Stomach (tissue), 9 donors: Measurements from ENCODE around the gene UBE2Z. TPM values are rescaled to one million over a fixed set of nuclear protein-coding genes. Genes with fewer than 3 reads are reported as not detected.

Experiments used
- DNase-seq, 2 donors: peaks; one replicate each; pipeline versions ENCODE4 v3.0.0 to v3.0.0-alpha.2; 2013 to 2019
- H3K27ac ChIP-seq, 5 donors: fragments of 200-600 bp in 4 of 5; sonication (generic) in 4 of 5; one replicate each; pipeline ENCODE4 v1.5.1; 2013 to 2019; ENCODE audit warnings: mild to moderate bottlenecking in 1 of 5, moderate library complexity in 1 of 5
- H3K27me3 ChIP-seq, 3 donors: fragments of 200-600 bp; sonication (generic); one replicate each; pipeline ENCODE4 v1.5.1; 2017 to 2019; ENCODE audit warnings: mixed run types in 1 of 3
- H3K36me3 ChIP-seq, 4 donors: fragments of 200-600 bp; sonication (generic); 1 replicate in 3 of 4; 2 replicates in 1 of 4; pipeline ENCODE4 v1.5.1; 2016 to 2019
- H3K4me1 ChIP-seq, 4 donors: fragments of 200-600 bp; sonication (generic); one replicate each; pipeline ENCODE4 v1.5.1; 2016 to 2019
- H3K4me3 ChIP-seq, 4 donors: fragments of 200-600 bp; sonication (generic) in 3 of 4; one replicate each; pipeline ENCODE4 v1.5.1; 2016 to 2019; ENCODE audit warnings: mild to moderate bottlenecking in 1 of 4
- H3K9me3 ChIP-seq, 4 donors: fragments of 200-600 bp; sonication (generic); one replicate each; pipeline ENCODE4 v1.5.1; 2016 to 2019
- EP300 ChIP-seq: sonication (generic); formaldehyde crosslinking; IDR thresholded peaks from one replicate; pipeline ENCODE4 v1.6.1; 2017; ENCODE audit warnings: antibody characterized with exemption
- POLR2A ChIP-seq, 4 donors: fragments of 450-650 bp; IDR thresholded peaks; one replicate each; pipeline ENCODE4 v1.6.1; 2016; ENCODE audit warnings: antibody characterized with exemption in 4 of 4, control low read depth in 2 of 4, mild to moderate bottlenecking in 1 of 4, moderate library complexity in 1 of 4
- POLR2AphosphoS5 ChIP-seq, 3 donors: sonication (generic); formaldehyde crosslinking; IDR thresholded peaks; one replicate each; pipeline ENCODE4 v1.6.1; 2016; ENCODE audit warnings: antibody characterized with exemption in 3 of 3
- WGBS, 5 donors: extraction: QIAGEN DNeasy Blood & Tissue Kit in 3 of 5; methylation state at CpG; one replicate each; pipeline versions ENCODE4 v1.1.5 to v1.1.7; 2013 to 2018; 5-methylcytosine and 5-hydroxymethylcytosine counted together
- intact Hi-C: fragments of 100-400 bp; cut with DNase I; formaldehyde crosslinking; loops from one replicate; pipeline ENCODE4 v1.15.1; 2023; ENCODE audit warnings: low total_unique reads
- polyA plus RNA-seq, 3 donors: library from polyadenylated mRNA; stranded (reverse); fragments of 200-250 nt; gene quantifications; one replicate each; pipeline ENCODE4 v1.2.3, GENCODE V29; 2013
- small RNA-seq, 4 donors: library from RNA; depleted of rRNA; stranded (forward); fragments of <200 nt; gene quantifications; one replicate each; pipeline ENCODE3, GENCODE V24; 2016
- total RNA-seq, 5 donors: library from RNA; depleted of rRNA; stranded (reverse); fragments of >200 nt; gene quantifications; one replicate each; pipeline versions ENCODE4 v1.1.0 to v1.2.3, GENCODE V29; 2014 to 2016
- TF ChIP-seq, protein P1 (sequence below), 7 experiments: fragments of 450-650 bp in 4 of 7; fragments of 200-600 bp in 3 of 7; sonication (generic) in 3 of 7; IDR thresholded peaks; one replicate each; pipeline ENCODE4 v1.5.1; 2016 to 2019; ENCODE audit warnings: antibody characterized with exemption in 7 of 7, control low read depth in 2 of 7, mild to moderate bottlenecking in 1 of 7
- donor health status: healthy with polysubstance abuse.
- donor health status: Bipolar disorder and iron deficiency.
- donor health status: healthy.

UBE2Z gene
- total and polyA plus RNA-seq, 8 donors = 28.1 to 55.6 (median 37.5) TPM

DNA sequence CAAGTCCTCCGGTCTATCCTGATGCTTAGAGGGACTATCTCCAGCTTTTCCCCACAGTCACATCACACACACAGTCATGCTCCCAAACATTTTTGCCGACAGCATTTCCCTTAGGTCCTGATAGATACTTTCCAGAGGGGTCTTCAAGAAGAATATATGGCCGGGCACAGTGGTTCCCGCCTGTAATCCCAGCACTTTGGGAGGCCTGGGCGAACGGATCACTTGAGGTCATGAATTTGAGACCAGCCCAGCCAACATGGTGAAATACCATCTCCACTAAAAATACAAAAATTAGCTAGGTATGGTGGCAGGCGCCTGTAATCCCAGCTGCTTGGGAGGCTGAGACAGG, 64.5 kb downstream of the UBE2Z start:
- Histone ChIP-seq H3K27me3 (peaks cover 0 to 95% (median 35%) of the 10 kb centered on the region in 3 donors), H3K4me3 (no peak overlapping the region), H3K9me3 (no peaks in the 10 kb centered on the region), H3K4me1 (peaks cover 0 to 6% (median 0%) of the 10 kb centered on the region in 4 donors), H3K36me3 (no peaks in the 10 kb centered on the region), H3K27ac (peak overlapping the region in 1 of 5 donors; percentile 7)
- WGBS, 5 donors = 67 to 79% (median 77%) methylated on average over 7 of the region's 7 CpGs
- DNase-seq = no peak
- TF ChIP-seq EP300 = no peak
- TF ChIP-seq POLR2AphosphoS5 (IDR thresholded peaks at IDR 0.05) = no peak
- TF ChIP-seq, protein P1, sequence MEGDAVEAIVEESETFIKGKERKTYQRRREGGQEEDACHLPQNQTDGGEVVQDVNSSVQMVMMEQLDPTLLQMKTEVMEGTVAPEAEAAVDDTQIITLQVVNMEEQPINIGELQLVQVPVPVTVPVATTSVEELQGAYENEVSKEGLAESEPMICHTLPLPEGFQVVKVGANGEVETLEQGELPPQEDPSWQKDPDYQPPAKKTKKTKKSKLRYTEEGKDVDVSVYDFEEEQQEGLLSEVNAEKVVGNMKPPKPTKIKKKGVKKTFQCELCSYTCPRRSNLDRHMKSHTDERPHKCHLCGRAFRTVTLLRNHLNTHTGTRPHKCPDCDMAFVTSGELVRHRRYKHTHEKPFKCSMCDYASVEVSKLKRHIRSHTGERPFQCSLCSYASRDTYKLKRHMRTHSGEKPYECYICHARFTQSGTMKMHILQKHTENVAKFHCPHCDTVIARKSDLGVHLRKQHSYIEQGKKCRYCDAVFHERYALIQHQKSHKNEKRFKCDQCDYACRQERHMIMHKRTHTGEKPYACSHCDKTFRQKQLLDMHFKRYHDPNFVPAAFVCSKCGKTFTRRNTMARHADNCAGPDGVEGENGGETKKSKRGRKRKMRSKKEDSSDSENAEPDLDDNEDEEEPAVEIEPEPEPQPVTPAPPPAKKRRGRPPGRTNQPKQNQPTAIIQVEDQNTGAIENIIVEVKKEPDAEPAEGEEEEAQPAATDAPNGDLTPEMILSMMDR (IDR thresholded peaks at IDR 0.05) = no peak
- no peak for TF ChIP-seq POLR2A (IDR thresholded peaks at IDR 0.05)
- intact Hi-C loops = no loop called here

DNA sequence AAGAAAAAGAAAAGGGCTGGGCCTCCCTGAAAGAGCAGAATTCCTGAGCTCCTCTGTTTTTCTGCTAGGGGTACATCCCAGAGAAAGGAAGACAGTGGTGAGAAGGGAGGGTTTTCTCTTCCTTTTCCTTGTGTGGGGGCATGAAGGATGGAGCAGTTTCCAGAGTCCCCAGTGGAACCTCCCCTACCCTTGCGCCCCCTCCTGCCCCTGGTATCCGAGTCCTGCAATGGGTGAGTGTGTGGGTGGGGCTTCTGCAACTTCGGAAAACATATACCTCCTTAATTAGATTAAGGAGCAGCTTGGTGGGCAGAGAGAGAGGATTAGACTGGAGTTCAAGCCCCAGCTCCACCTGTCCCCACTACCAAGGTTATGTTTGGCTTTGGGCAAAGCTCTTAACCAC, 65.6 kb downstream of the UBE2Z start:
- TF ChIP-seq, protein P1 (IDR thresholded peaks at IDR 0.05) = no peak
- TF ChIP-seq POLR2AphosphoS5 (IDR thresholded peaks at IDR 0.05) = no peak
- TF ChIP-seq POLR2A (IDR thresholded peaks at IDR 0.05) = no peak
- no peak for TF ChIP-seq EP300
- intact Hi-C loops = no loop called here

More for the DNA sequence above, 65.6 kb downstream of the UBE2Z start:
- H3K4me1 ChIP-seq = peaks cover 0 to 6% (median 0%) of the 10 kb centered on the region in 4 donors
- H3K4me3 ChIP-seq = no peak overlapping the region
- DNase-seq = no peak
- H3K27ac ChIP-seq = no peak overlapping the region
- no peaks in the 10 kb centered on the region for H3K36me3 ChIP-seq
- no peaks in the 10 kb centered on the region for H3K9me3 ChIP-seq
- 38 to 54% (median 39%) methylated on average over 3 of the region's 3 CpGs for WGBS, 5 donors
- peaks cover 0 to 84% (median 35%) of the 10 kb centered on the region in 3 donors for H3K27me3 ChIP-seq

Small RNA genes within 50 kb of the gene (small RNA-seq; reads per million reads assigned to genes)
- 0 reads per million in 4 donors for gene AC068531.1
- 0 reads per million in 4 donors for gene RF00263
- gene RF01210 = 0 reads per million in 4 donors
- gene RNU1-42P = 0 to 0.15 (median 0) reads per million in 4 donors

Other genes starting within 250 kb of the UBE2Z start
- gene PRAC1, start 185.9 kb upstream of the UBE2Z start, total RNA-seq = not detected
- not detected for gene PRAC1, start 185.9 kb upstream of the UBE2Z start, polyA plus RNA-seq
- gene PRAC2, start 185.2 kb upstream of the UBE2Z start, total RNA-seq = not detected
- gene PRAC2, start 185.2 kb upstream of the UBE2Z start, polyA plus RNA-seq = not detected
- under 1 TPM in 1 of 5 donors, not detected in 4; 0.29 TPM for gene HOXB13, start 179.7 kb upstream of the UBE2Z start, total RNA-seq
- gene HOXB13, start 179.7 kb upstream of the UBE2Z start, polyA plus RNA-seq = under 1 TPM in 1 of 3 donors, not detected in 2; 0.15 TPM
- 10 to 100 TPM in 1 of 5 donors, 1 to 10 TPM in 2, not detected in 2; 1.5 to 11.0 (median 1.8) TPM for gene TTLL6, start 91.2 kb upstream of the UBE2Z start, total RNA-seq
- under 1 TPM in 1 of 3 donors, not detected in 2; 0.48 TPM for gene TTLL6, start 91.2 kb upstream of the UBE2Z start, polyA plus RNA-seq
- gene CALCOCO2, start 77.4 kb upstream of the UBE2Z start, total RNA-seq = 100 to 1,000 TPM in 1 of 5 donors, 10 to 100 TPM in 4; 55.4 to 109 (median 72.2) TPM
- gene CALCOCO2, start 77.4 kb upstream of the UBE2Z start, polyA plus RNA-seq = 10 to 100 TPM; 43.0 to 67.8 (median 58.8) TPM
- 100 to 1,000 TPM in 3 of 5 donors, 10 to 100 TPM in 2; 19.4 to 298 (median 140) TPM for gene ATP5MC1, start 15.6 kb upstream of the UBE2Z start, total RNA-seq
- gene ATP5MC1, start 15.6 kb upstream of the UBE2Z start, polyA plus RNA-seq = 100 to 1,000 TPM; 247 to 449 (median 337) TPM
- gene SNF8, start 36.4 kb downstream of the UBE2Z start, total RNA-seq = 10 to 100 TPM; 18.7 to 53.6 (median 41.3) TPM
- 100 to 1,000 TPM; 145 to 160 (median 149) TPM for gene SNF8, start 36.4 kb downstream of the UBE2Z start, polyA plus RNA-seq
- not detected for gene GIP, start 60.2 kb downstream of the UBE2Z start, total RNA-seq
- gene GIP, start 60.2 kb downstream of the UBE2Z start, polyA plus RNA-seq = under 1 TPM in 1 of 3 donors, not detected in 2; 0.56 TPM
- 1 to 10 TPM in 1 of 5 donors, not detected in 4; 1.8 TPM for gene IGF2BP1, start 89.0 kb downstream of the UBE2Z start, total RNA-seq
- under 1 TPM in 1 of 3 donors, not detected in 2; under 0.01 TPM for gene IGF2BP1, start 89.0 kb downstream of the UBE2Z start, polyA plus RNA-seq
- 10 to 100 TPM in 1 of 5 donors, 1 to 10 TPM in 3, not detected in 1; 1.1 to 41.7 (median 5.3) TPM for gene B4GALNT2, start 224.4 kb downstream of the UBE2Z start, total RNA-seq
- 1 to 10 TPM; 1.4 to 2.2 (median 1.4) TPM for gene B4GALNT2, start 224.4 kb downstream of the UBE2Z start, polyA plus RNA-seq